ENCODE results near the gene RAMP3.

DNA sequence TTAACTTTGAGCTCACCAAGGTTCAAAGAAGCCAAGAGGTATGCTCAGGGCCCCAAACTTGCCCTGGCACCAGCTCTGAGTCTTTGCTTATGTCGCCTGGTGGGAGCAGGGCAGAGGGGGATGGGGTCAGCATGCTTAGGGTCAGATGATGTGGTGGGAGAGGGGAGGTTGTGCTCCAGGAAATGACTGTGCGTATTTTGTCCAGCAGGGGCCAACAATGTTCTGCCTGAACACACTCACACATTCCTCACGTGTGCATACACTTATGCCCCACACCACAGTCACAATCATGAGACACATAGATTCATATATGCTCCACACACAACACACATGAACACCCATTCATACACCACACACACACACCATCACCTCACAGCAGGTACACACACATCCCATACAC is 4.4 kb upstream of the RAMP3 start:
- TF ChIP-seq, protein P1, sequence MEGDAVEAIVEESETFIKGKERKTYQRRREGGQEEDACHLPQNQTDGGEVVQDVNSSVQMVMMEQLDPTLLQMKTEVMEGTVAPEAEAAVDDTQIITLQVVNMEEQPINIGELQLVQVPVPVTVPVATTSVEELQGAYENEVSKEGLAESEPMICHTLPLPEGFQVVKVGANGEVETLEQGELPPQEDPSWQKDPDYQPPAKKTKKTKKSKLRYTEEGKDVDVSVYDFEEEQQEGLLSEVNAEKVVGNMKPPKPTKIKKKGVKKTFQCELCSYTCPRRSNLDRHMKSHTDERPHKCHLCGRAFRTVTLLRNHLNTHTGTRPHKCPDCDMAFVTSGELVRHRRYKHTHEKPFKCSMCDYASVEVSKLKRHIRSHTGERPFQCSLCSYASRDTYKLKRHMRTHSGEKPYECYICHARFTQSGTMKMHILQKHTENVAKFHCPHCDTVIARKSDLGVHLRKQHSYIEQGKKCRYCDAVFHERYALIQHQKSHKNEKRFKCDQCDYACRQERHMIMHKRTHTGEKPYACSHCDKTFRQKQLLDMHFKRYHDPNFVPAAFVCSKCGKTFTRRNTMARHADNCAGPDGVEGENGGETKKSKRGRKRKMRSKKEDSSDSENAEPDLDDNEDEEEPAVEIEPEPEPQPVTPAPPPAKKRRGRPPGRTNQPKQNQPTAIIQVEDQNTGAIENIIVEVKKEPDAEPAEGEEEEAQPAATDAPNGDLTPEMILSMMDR (conservative IDR thresholded peaks at IDR 0.05; ENCODE audit: low read depth, low read length), result no peak
- TF ChIP-seq EZH2 (IDR thresholded peaks at IDR 0.05; ENCODE audit: borderline replicate concordance, low read depth, low read length, poor library complexity, severe bottlenecking), result no peak
